AG09319 (cell line): ENCODE results near the gene SNAP29.

Experiments used
- DNase-seq: peaks from one replicate; pipeline ENCODE4 v3.0.0-alpha.2; 2010; ENCODE audit warnings: low read depth; ENCODE audit errors: extremely low read depth
- TF ChIP-seq, protein P1 (sequence below): IDR thresholded peaks from 2 replicates; pipeline ENCODE4 v1.5.1; 2011; ENCODE audit warnings: low read depth, mild to moderate bottlenecking, inconsistent platforms, low read length, moderate library complexity

The SNAP29 gene

GRCh38 chr22:20858615-20859416 lies at the start of gene SNAP29, which contains the start of gene PI4KA:
TSS of gene SNAP29 (plus strand) at chr22:20859007. CDS start at chr22:20859111, 104 bp downstream.
TSS of gene PI4KA (minus strand) at chr22:20858811. CDS start at chr22:20858725, 86 bp downstream.
- DNase-seq = peak; percentile 97
- TF ChIP-seq, protein P1, sequence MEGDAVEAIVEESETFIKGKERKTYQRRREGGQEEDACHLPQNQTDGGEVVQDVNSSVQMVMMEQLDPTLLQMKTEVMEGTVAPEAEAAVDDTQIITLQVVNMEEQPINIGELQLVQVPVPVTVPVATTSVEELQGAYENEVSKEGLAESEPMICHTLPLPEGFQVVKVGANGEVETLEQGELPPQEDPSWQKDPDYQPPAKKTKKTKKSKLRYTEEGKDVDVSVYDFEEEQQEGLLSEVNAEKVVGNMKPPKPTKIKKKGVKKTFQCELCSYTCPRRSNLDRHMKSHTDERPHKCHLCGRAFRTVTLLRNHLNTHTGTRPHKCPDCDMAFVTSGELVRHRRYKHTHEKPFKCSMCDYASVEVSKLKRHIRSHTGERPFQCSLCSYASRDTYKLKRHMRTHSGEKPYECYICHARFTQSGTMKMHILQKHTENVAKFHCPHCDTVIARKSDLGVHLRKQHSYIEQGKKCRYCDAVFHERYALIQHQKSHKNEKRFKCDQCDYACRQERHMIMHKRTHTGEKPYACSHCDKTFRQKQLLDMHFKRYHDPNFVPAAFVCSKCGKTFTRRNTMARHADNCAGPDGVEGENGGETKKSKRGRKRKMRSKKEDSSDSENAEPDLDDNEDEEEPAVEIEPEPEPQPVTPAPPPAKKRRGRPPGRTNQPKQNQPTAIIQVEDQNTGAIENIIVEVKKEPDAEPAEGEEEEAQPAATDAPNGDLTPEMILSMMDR = no peak

DNA sequence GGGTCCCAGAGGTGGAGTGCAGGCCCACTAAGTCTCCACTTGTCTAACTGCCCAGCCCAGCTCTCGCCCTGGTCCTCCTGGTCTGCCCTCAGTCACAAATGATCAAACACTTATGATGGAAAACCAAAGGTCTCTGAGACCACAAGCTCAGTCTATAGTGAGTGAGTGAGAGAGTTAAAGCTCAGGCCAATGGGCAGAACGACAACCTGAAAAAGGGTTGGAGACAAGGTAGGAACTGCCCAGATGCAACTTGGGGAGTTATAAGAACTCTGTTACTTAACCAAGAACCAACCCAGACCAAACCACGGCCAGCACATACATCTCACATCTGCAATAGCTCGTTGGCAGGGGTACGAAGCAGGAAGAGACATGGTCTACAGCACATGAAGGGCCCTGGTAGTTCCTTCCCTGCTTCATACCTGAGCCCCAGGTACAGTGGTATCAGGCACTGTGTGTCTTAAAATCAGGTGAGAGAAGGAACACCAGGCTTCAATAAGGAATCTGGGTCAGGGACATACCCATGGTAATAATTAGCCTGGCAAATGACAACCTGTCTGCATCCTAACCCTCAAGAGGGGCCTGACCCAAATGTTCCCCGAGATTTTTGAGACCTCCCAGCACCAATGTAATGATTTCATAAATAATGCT lies 49.1 kb upstream of the SNAP29 start:
- TF ChIP-seq, protein P1 = no peak
- DNase-seq = no peak

GRCh38 chr22:20810645-20811044 lies 48.2 kb upstream of the SNAP29 start:
- DNase-seq = no peak
- TF ChIP-seq, protein P1 = no peak

GRCh38 chr22:20811171-20811570 lies 47.6 kb upstream of the SNAP29 start:
- TF ChIP-seq, protein P1 = no peak
- no peak for DNase-seq

- TF ChIP-seq, protein P1 = no peak
Measured at GRCh38 chr22:20811971-20812660, 46.7 kb upstream of the SNAP29 start.

GRCh38 chr22:20813056-20813455 lies 45.8 kb upstream of the SNAP29 start:
- TF ChIP-seq, protein P1 = no peak
- DNase-seq = no peak

More at GRCh38 chr22:20811971-20812660, 46.7 kb upstream of the SNAP29 start:
- no peak for DNase-seq
